H1 (cell line): ENCODE data around the gene MOCS3. TPM values are rescaled to one million over a fixed set of nuclear protein-coding genes. Genes with fewer than 3 reads are reported as not detected.

Experiments
- CTCF ChIA-PET: fragments of 300-600 bp; sonication (Branson Sonifier 250); formaldehyde crosslinking; loops from one replicate; lab custom pipeline; 2021; ENCODE audit not compliant: partially characterized antibody; lab: Charles Lee
- POLR2A ChIA-PET: fragments of 300-600 bp; sonication (Branson Sonifier 250); formaldehyde crosslinking; loops from one replicate; lab custom pipeline; 2021; ENCODE audit warnings: inconsistent platforms; ENCODE audit not compliant: partially characterized antibody; lab: Charles Lee
- DNase-seq, 2 experiments: peaks; one replicate each; pipeline versions ENCODE4 v3.0.0 to v3.0.0-alpha.2; 2010 to 2022; ENCODE audit warnings: low spot score in 2 of 2, low read depth in 1 of 2, mixed read lengths in 1 of 2
- FAIRE-seq: peaks from 2 replicates; lab custom pipeline; 2011; peaks lifted over from hg19 to GRCh38; lab: Jason Lieb, UNC
- H2AFZ ChIP-seq: 2 replicates; pipeline ENCODE4 v1.8.1; 2012; ENCODE audit warnings: low read length, inconsistent platforms
- H2AK5ac ChIP-seq: 2 replicates; pipeline ENCODE4 v1.6.1; 2013; ENCODE audit warnings: low read depth, low read length
- H2BK120ac ChIP-seq: replicated peaks from 2 replicates; pipeline ENCODE3; 2013; ENCODE audit warnings: low read depth, low read length, inconsistent platforms
- H2BK12ac ChIP-seq: 2 replicates; pipeline ENCODE4 v1.6.1; 2013; ENCODE audit warnings: low read depth, low read length
- H2BK15ac ChIP-seq: 2 replicates; pipeline ENCODE4 v1.6.1; 2013; ENCODE audit warnings: low read length
- H2BK20ac ChIP-seq: 2 replicates; pipeline ENCODE4 v1.6.1; 2013; ENCODE audit warnings: low read length
- H2BK5ac ChIP-seq: 2 replicates; pipeline ENCODE4 v1.6.1; 2013; ENCODE audit warnings: low read depth, low read length
- H3K14ac ChIP-seq: 2 replicates; pipeline ENCODE4 v1.6.1; 2013; ENCODE audit warnings: inconsistent platforms; ENCODE audit not compliant: insufficient read length
- H3K18ac ChIP-seq: 2 replicates; pipeline ENCODE4 v1.6.1; 2013; ENCODE audit warnings: low read length; ENCODE audit errors: extremely low read depth
- H3K23ac ChIP-seq: 2 replicates; pipeline ENCODE4 v1.6.1; 2013; ENCODE audit warnings: inconsistent platforms; ENCODE audit not compliant: insufficient read length
- H3K23me2 ChIP-seq: 2 replicates; pipeline ENCODE4 v1.6.1; 2013; ENCODE audit warnings: low read depth, low read length
- H3K27ac ChIP-seq: 2 replicates; pipeline ENCODE4 v1.6.1; 2011; ENCODE audit warnings: low read depth, low read length, inconsistent platforms
- H3K27me3 ChIP-seq, 4 experiments: replicated peaks in 1 of 4; 1 replicate in 1 of 4; 2 replicates in 3 of 4; pipeline versions ENCODE4 v1.6.1 to v1.8.1; 2011 to 2013; ENCODE audit warnings: low read length in 3 of 4, mild to moderate bottlenecking in 3 of 4, inconsistent platforms in 2 of 4, mixed read lengths in 2 of 4, moderate library complexity in 1 of 4; ENCODE audit not compliant: control insufficient read depth in 3 of 4, insufficient read depth in 3 of 4; ENCODE audit errors: extremely low read depth in 1 of 4
- H3K36me3 ChIP-seq, 4 experiments: 2 replicates each; pipeline versions ENCODE4 v1.6.1 to v1.8.1; 2011 to 2013; ENCODE audit warnings: mild to moderate bottlenecking in 4 of 4, low read length in 3 of 4, moderate library complexity in 2 of 4, control low read depth in 1 of 4, inconsistent platforms in 1 of 4; ENCODE audit not compliant: insufficient read depth in 4 of 4, control insufficient read depth in 2 of 4
- H3K4ac ChIP-seq: replicated peaks from 2 replicates; pipeline ENCODE3; 2013; ENCODE audit warnings: low read length, low read depth, mixed read lengths, inconsistent platforms; ENCODE audit not compliant: insufficient read length
- H3K4me1 ChIP-seq, 4 experiments: replicated peaks in 1 of 4; 1 replicate in 1 of 4; 2 replicates in 3 of 4; pipeline versions ENCODE4 v1.6.1 to v1.8.1; 2011 to 2013; ENCODE audit warnings: low read length in 3 of 4, inconsistent platforms in 2 of 4, mixed read lengths in 1 of 4; ENCODE audit not compliant: insufficient read depth in 4 of 4, control insufficient read depth in 3 of 4
- H3K4me2 ChIP-seq, 2 experiments: 2 replicates each; pipeline versions ENCODE4 v1.6.1 to v1.8.1; 2011 to 2013; ENCODE audit warnings: low read depth in 2 of 2, low read length in 2 of 2, control low read depth in 1 of 2, inconsistent platforms in 1 of 2, mild to moderate bottlenecking in 1 of 2; ENCODE audit not compliant: insufficient read depth in 1 of 2
- H3K4me3 ChIP-seq, 4 experiments: fragments of 200-600, 300-600 bp in 1 of 4; sonication (generic), shearing (Covaris generic), sonication (Bioruptor Twin) in 1 of 4; 2 replicates each; pipeline versions ENCODE4 v1.5.1 to v1.8.1; 2011 to 2016; ENCODE audit warnings: low read length in 4 of 4, low read depth in 3 of 4, control low read depth in 2 of 4, inconsistent platforms in 2 of 4, mild to moderate bottlenecking in 2 of 4, mixed read lengths in 1 of 4, moderate library complexity in 1 of 4; ENCODE audit not compliant: insufficient read depth in 2 of 4; ENCODE audit errors: extremely low read depth in 1 of 4
- H3K56ac ChIP-seq: replicated peaks from 2 replicates; pipeline ENCODE3; 2013; ENCODE audit warnings: low read depth, mild to moderate bottlenecking, mixed read lengths, low read length, inconsistent platforms; ENCODE audit not compliant: insufficient read length
- H3K79me1 ChIP-seq: 2 replicates; pipeline ENCODE4 v1.6.1; 2013; ENCODE audit warnings: low read depth, low read length, control low read depth
- H3K79me2 ChIP-seq, 2 experiments: 2 replicates each; pipeline versions ENCODE4 v1.6.1 to v1.8.1; 2012 to 2013; ENCODE audit warnings: low read length in 2 of 2, mild to moderate bottlenecking in 2 of 2, inconsistent platforms in 1 of 2; ENCODE audit not compliant: insufficient read depth in 2 of 2, control insufficient read depth in 1 of 2
- H3K9ac ChIP-seq, 4 experiments: replicated peaks in 1 of 4; 1 replicate in 1 of 4; 2 replicates in 3 of 4; pipeline versions ENCODE4 v1.6.1 to v1.8.1; 2011 to 2013; ENCODE audit warnings: low read depth in 3 of 4, low read length in 3 of 4, control low read depth in 2 of 4, mild to moderate bottlenecking in 2 of 4, moderate library complexity in 2 of 4, inconsistent platforms in 1 of 4; ENCODE audit errors: extremely low read depth in 1 of 4
- H3K9me3 ChIP-seq, 2 experiments: 2 replicates each; pipeline versions ENCODE4 v1.6.1 to v1.8.1; 2012 to 2013; ENCODE audit warnings: mild to moderate bottlenecking in 2 of 2, moderate library complexity in 2 of 2, control low read depth in 1 of 2, inconsistent platforms in 1 of 2, low read depth in 1 of 2, low read length in 1 of 2, mixed read lengths in 1 of 2; ENCODE audit not compliant: insufficient read depth in 2 of 2
- H4K20me1 ChIP-seq, 2 experiments: replicated peaks in 1 of 2; 2 replicates each; pipeline versions ENCODE3 to v1.8.1; 2011 to 2013; ENCODE audit warnings: inconsistent platforms in 2 of 2, low read length in 2 of 2, mild to moderate bottlenecking in 1 of 2; ENCODE audit not compliant: insufficient read depth in 2 of 2, control insufficient read depth in 1 of 2
- H4K5ac ChIP-seq: 2 replicates; pipeline ENCODE4 v1.6.1; 2013; ENCODE audit warnings: low read length, low read depth, mixed read lengths, inconsistent platforms; ENCODE audit not compliant: insufficient read length
- H4K8ac ChIP-seq: 2 replicates; pipeline ENCODE4 v1.8.0; 2013; ENCODE audit warnings: mild to moderate bottlenecking, moderate library complexity, low read length, inconsistent platforms; ENCODE audit not compliant: insufficient read depth; ENCODE audit errors: extremely low read depth
- H4K91ac ChIP-seq: replicated peaks from 2 replicates; pipeline ENCODE3; 2013; ENCODE audit warnings: low read length, mixed read lengths, inconsistent platforms; ENCODE audit not compliant: insufficient read length
- ASH2L ChIP-seq: fragments of 200-600, 300-600 bp; sonication (generic); IDR thresholded peaks from one replicate; pipeline ENCODE4 v1.7.1; 2017; ENCODE audit warnings: low read length
- HDAC2 ChIP-seq, 2 experiments: fragments of 300-600 bp in 1 of 2; sonication (generic) in 1 of 2; IDR thresholded peaks; 2 replicates each; pipeline ENCODE4 v1.6.1; 2011 to 2012; ENCODE audit warnings: low read depth in 2 of 2, low read length in 2 of 2, mild to moderate bottlenecking in 2 of 2, moderate library complexity in 2 of 2, borderline replicate concordance in 1 of 2, inconsistent platforms in 1 of 2
- POLR2AphosphoS5 ChIP-seq: IDR thresholded peaks from 2 replicates; pipeline ENCODE4 v1.6.1; 2011; ENCODE audit warnings: low read depth, low read length
- SAP30 ChIP-seq: fragments of 300-600 bp; sonication (generic); IDR thresholded peaks from 2 replicates; pipeline ENCODE4 v1.7.1; 2012; ENCODE audit warnings: low read length, moderate library complexity, mild to moderate bottlenecking, inconsistent platforms; ENCODE audit not compliant: insufficient read depth, insufficient replicate concordance
- TAF1 ChIP-seq: IDR thresholded peaks from 2 replicates; pipeline ENCODE4 v1.6.1; 2011; ENCODE audit warnings: mild to moderate bottlenecking, low read depth, low read length
- TBP ChIP-seq: IDR thresholded peaks from 2 replicates; pipeline ENCODE4 v1.6.1; 2011; ENCODE audit warnings: low read depth, low read length, improper control_type of control experiment
- WGBS, 2 experiments: shearing (Covaris generic) in 1 of 2; methylation state at CpG; one replicate each; pipeline versions ENCODE4 v1.1.6 to v1.1.7; 2013 to 2015; ENCODE audit warnings: low lambda C conversion rate in 2 of 2, mixed read lengths in 2 of 2, inconsistent platforms in 1 of 2, low coverage in 1 of 2, missing lambda C conversion rate in 1 of 2; ENCODE audit not compliant: insufficient replicate concordance in 2 of 2, insufficient coverage in 1 of 2, insufficient read length in 1 of 2; ENCODE audit errors: extremely low coverage in 1 of 2, missing lambda C conversion rate in 1 of 2; 5-methylcytosine and 5-hydroxymethylcytosine counted together
- polyA plus RNA-seq, 7 experiments: library from polyadenylated mRNA; depleted of rRNA in 3 of 7; stranded (reverse) in 5 of 7; unstranded in 2 of 7; fragments of >200 nt in 5 of 7; fragments of 200-250 nt in 2 of 7; gene quantifications; 1 replicate in 5 of 7; 2 replicates in 1 of 7; 4 replicates in 1 of 7; pipeline versions ENCODE4 v1.2.1 to v1.2.3, GENCODE V29; 2011 to 2013; ENCODE audit warnings: missing spikeins in 2 of 7, mixed read lengths in 2 of 7
- total RNA-seq: library from RNA; stranded (reverse); fragmentation: NEBNext Ultra II Directional; extraction: Animal tissue kit (Norgen Biotek cat#: 25700); gene quantifications from 2 replicates; pipeline ENCODE4 v1.2.1, GENCODE V29; 2021
- TF ChIP-seq, protein P1 (sequence below): IDR thresholded peaks from 2 replicates; pipeline ENCODE4 v1.6.1; 2012; ENCODE audit warnings: inconsistent platforms
- TF ChIP-seq, protein P2 (sequence below): IDR thresholded peaks from 2 replicates; pipeline ENCODE4 v1.6.1; 2012; ENCODE audit warnings: low read length, inconsistent platforms

Gene MOCS3
- total and polyA plus RNA-seq, 2 of the 8 experiments (the other 6 are each of a cell fraction or from before 2014, with no cell fraction given), result 6.2 to 6.3 TPM

DNA sequence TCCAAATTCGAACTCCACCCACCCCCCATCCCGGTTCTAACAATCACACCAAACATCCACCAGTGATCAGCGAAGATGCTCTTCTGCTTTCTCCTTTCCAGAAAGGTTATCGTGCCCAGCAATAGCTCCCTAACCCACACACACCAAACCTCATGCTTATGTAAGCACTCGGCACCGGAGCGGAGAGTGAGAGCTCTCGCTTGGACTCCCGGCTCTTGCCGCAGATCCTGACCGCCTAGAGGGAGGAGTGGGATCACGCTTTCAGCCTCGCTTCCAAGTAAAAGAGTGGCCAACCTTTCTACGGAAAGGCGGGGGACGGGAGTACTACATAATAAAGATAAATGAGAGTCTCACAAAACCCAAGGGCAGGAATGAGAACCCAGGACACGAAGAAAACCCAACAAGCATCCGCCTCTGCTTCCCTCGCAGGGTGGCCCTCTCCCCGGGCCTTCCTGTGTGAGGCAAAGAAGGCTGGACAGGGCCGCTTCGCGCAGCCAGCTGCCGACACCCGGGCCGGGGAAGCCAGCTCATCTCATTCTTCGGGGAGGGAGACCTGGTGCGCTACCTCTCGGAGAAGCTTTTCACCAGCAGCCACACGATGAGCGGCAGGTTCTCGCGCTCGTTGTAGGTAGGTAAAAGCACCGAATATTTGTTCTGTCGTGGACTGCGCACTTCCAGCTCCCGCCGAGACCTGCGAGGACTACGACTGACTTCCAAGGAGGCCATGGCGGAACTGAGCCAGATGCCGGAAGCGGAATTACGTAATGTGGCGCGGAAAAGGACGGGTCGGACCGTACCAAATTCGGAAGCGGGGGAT lies 612 bp upstream of the MOCS3 start, which contains the start of gene DPM1:
DPM1 (minus strand) TSS at position 735 of the 817 bp plus-strand sequence; CDS start at position 726, 9 bp downstream.
- Histone ChIP-seq H3K14ac (no peak within 1 kb of the TSS), H2BK5ac (peak within 1 kb of the TSS; percentile 91), H2BK12ac (peak within 1 kb of the TSS; percentile 18; the same call in 1 of the 2 replicates), H2AFZ (peak within 1 kb of the TSS; percentile 95), H2BK20ac (no peak within 1 kb of the TSS), H3K9ac (peak within 1 kb of the TSS; percentile 78 to 97 (median 86)), H2BK120ac (no peak within 1 kb of the TSS), H4K20me1 (peaks cover 19 to 20% of the 10 kb centered on the region in 2 experiments), H3K36me3 (peaks cover 3 to 18% (median 6%) of the 10 kb centered on the region in 4 experiments; a peak in 6 of 8 replicates), H3K9me3 (no peaks in the 10 kb centered on the region), H4K8ac (peak within 1 kb of the TSS; percentile 97), H4K91ac (peak within 1 kb of the TSS; percentile 65), H3K4me3 (peak within 1 kb of the TSS; percentile 77 to 99 (median 94)), H3K23me2 (peaks cover 15% of the 10 kb centered on the region), H4K5ac (peak within 1 kb of the TSS; percentile 93), H3K27ac (peak within 1 kb of the TSS; percentile 98), H3K23ac (no peak within 1 kb of the TSS), H3K79me2 (peaks cover 23 to 75% of the 10 kb centered on the region in 2 experiments), H3K4me1 (peaks cover 4 to 8% (median 6%) of the 10 kb centered on the region in 4 experiments), H3K27me3 (no peaks in the 10 kb centered on the region), H2BK15ac (no peak within 1 kb of the TSS), H2AK5ac (peak within 1 kb of the TSS; percentile 94; the same call in 1 of the 2 replicates), H3K18ac (no peak within 1 kb of the TSS), H3K56ac (peak within 1 kb of the TSS; percentile 40), H3K79me1 (peaks cover 8% of the 10 kb centered on the region; the same call in 1 of the 2 replicates), H3K4ac (peak within 1 kb of the TSS; percentile 80), H3K4me2 (peak within 1 kb of the TSS; percentile 96 to 98)
- FAIRE-seq (peak; percentile 24), DNase-seq (peak; percentile 39 to 89)
- WGBS, 2 experiments, result 2% methylated on average over 52 of the region's 52 CpGs; no CpG with 5 or more reads in 1 of the 2 experiments
- CTCF ChIA-PET, result interaction anchor here (0.5 to 2.4 kb wide), 6 partner anchors 11 to 349 kb away, joined by 4 to 6 read pairs (median 5); no protein-coding TSS in a partner anchor
- POLR2A ChIA-PET, result interaction anchor here (0.6 to 2.7 kb wide), 30 partner anchors 8 to 842 kb away, joined by 3 to 44 read pairs (median 4); partner anchors contain the start of genes ADNP and BCAS4
- TF ChIP-seq ASH2L, result peak; percentile 88
- TF ChIP-seq TAF1, result peak; percentile 100
- TF ChIP-seq HDAC2 (IDR thresholded peaks at IDR 0.05; ENCODE audit: borderline replicate concordance in 1 of 2, low read depth in 2 of 2, low read length in 2 of 2), result peak in 1 of 2 experiments; percentile 71; a peak in 1 of 4 replicates
- peak; percentile 99 for TF ChIP-seq POLR2AphosphoS5
- TF ChIP-seq, protein P1, sequence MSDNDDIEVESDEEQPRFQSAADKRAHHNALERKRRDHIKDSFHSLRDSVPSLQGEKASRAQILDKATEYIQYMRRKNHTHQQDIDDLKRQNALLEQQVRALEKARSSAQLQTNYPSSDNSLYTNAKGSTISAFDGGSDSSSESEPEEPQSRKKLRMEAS, result peak; percentile 25; the same call in 1 of the 2 replicates
- peak; percentile 97 for TF ChIP-seq TBP
- peak; percentile 59 for TF ChIP-seq SAP30
- TF ChIP-seq, protein P2, sequence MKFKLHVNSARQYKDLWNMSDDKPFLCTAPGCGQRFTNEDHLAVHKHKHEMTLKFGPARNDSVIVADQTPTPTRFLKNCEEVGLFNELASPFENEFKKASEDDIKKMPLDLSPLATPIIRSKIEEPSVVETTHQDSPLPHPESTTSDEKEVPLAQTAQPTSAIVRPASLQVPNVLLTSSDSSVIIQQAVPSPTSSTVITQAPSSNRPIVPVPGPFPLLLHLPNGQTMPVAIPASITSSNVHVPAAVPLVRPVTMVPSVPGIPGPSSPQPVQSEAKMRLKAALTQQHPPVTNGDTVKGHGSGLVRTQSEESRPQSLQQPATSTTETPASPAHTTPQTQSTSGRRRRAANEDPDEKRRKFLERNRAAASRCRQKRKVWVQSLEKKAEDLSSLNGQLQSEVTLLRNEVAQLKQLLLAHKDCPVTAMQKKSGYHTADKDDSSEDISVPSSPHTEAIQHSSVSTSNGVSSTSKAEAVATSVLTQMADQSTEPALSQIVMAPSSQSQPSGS, result peak; percentile 65; the same call in 1 of the 2 replicates
